Caco-2 (cell line): Measurements from ENCODE around the gene SIRT6. TPM values are rescaled to one million over a fixed set of nuclear protein-coding genes. Genes with fewer than 3 reads are reported as not detected.
A peak's percentile ranks its signal among the peaks of the same experiment; 100 is the strongest.

Experiments used
- BruUV-seq: library from RNA; stranded (reverse); fragments of 400-500 nt; replicated peaks from 2 replicates; lab custom pipeline; 2021; lab: Mats Ljungman, UMichigan
- CTCF ChIA-PET: fragments of 300-600 bp; sonication (Branson Sonifier 250); formaldehyde crosslinking; loops from one replicate; lab custom pipeline; 2022; ENCODE audit warnings: antibody characterized with exemption; lab: Charles Lee
- POLR2A ChIA-PET: fragments of 300-600 bp; sonication (Branson Sonifier 250); formaldehyde crosslinking; loops from one replicate; lab custom pipeline; 2022; ENCODE audit warnings: antibody characterized with exemption; lab: Charles Lee
- DNase-seq, 2 experiments: peaks; one replicate each; pipeline versions ENCODE4 v3.0.0 to v3.0.0-alpha.2; 2020 to 2022
- H3K27me3 ChIP-seq: replicated peaks from 2 replicates; pipeline ENCODE4 v1.6.0; 2011; ENCODE audit warnings: low read length; ENCODE audit not compliant: control insufficient read depth, insufficient read depth
- H3K36me3 ChIP-seq: 2 replicates; pipeline ENCODE4 v1.5.1; 2011; ENCODE audit warnings: low read length; ENCODE audit not compliant: control insufficient read depth, insufficient read depth
- H3K4me1 ChIP-seq: fragments of 250-450 bp; sonication (Bioruptor Pico); 2 replicates; pipeline ENCODE4 v1.5.1; 2020; ENCODE audit warnings: mild to moderate bottlenecking
- H3K4me3 ChIP-seq: 2 replicates; pipeline ENCODE4 v1.5.1; 2011; ENCODE audit warnings: low read depth, mild to moderate bottlenecking, control low read depth, low read length
- H3K9me3 ChIP-seq: fragments of 250-450 bp; sonication (Bioruptor Pico); 2 replicates; pipeline ENCODE4 v1.5.1; 2020; ENCODE audit warnings: mild to moderate bottlenecking, moderate library complexity
- H3K27ac Mint-ChIP-seq: one replicate; pipeline ENCODE4 v1.8.0; 2022; ENCODE audit warnings: mixed read lengths; ENCODE audit not compliant: unreplicated experiment
- H3K27me3 Mint-ChIP-seq: one replicate; pipeline ENCODE4 v1.8.0; 2022; ENCODE audit warnings: mixed read lengths; ENCODE audit not compliant: insufficient read depth, unreplicated experiment
- H3K36me3 Mint-ChIP-seq: one replicate; pipeline ENCODE4 v1.8.0; 2022; ENCODE audit warnings: mild to moderate bottlenecking, mixed read lengths; ENCODE audit not compliant: insufficient read depth, unreplicated experiment
- H3K4me1 Mint-ChIP-seq: one replicate; pipeline ENCODE4 v1.8.0; 2022; ENCODE audit warnings: low read depth, mixed read lengths; ENCODE audit not compliant: unreplicated experiment
- H3K4me3 Mint-ChIP-seq: one replicate; pipeline ENCODE4 v1.8.0; 2022; ENCODE audit warnings: mild to moderate bottlenecking, moderate library complexity, mixed read lengths; ENCODE audit not compliant: unreplicated experiment
- H3K9me3 Mint-ChIP-seq: one replicate; pipeline ENCODE4 v1.8.0; 2022; ENCODE audit warnings: mixed read lengths; ENCODE audit not compliant: unreplicated experiment
- CTCF ChIP-seq, 2 experiments: fragments of 200-600 bp in 1 of 2; IDR thresholded peaks; 1 replicate in 1 of 2; 2 replicates in 1 of 2; pipeline versions ENCODE4 v1.5.1 to v1.8.0; 2011 to 2022; ENCODE audit warnings: antibody characterized with exemption in 1 of 2, control low read depth in 1 of 2, inconsistent platforms in 1 of 2, low read depth in 1 of 2, low read length in 1 of 2, mild to moderate bottlenecking in 1 of 2, moderate library complexity in 1 of 2; ENCODE audit not compliant: insufficient read depth in 1 of 2, severe bottlenecking in 1 of 2, unreplicated experiment in 1 of 2
- intact Hi-C: fragments of 100-400 bp; cut with micrococcal nuclease; formaldehyde crosslinking; loops from one replicate; pipeline ENCODE4 v1.10.0; 2022; ENCODE audit not compliant: unreplicated experiment
- total RNA-seq: library from RNA; stranded (reverse); gene quantifications from 2 replicates; pipeline ENCODE4 v1.2.3, GENCODE V29; 2022

The SIRT6 gene
- total RNA-seq, 1 experiment from 2014 or later = 18.2 TPM

GRCh38 chr19:4213116-4213515 lies 30.8 kb upstream of the SIRT6 start:
- H3K27me3 Mint-ChIP-seq = no peaks in the 10 kb centered on the region
- no peaks in the 10 kb centered on the region for H3K9me3 Mint-ChIP-seq
- Histone ChIP-seq H3K9me3 (peaks cover 5% of the 10 kb centered on the region; the same call in 1 of the 2 replicates), H3K27me3 (no peaks in the 10 kb centered on the region; the same call in 1 of the 2 replicates), H3K36me3 (no peaks in the 10 kb centered on the region), H3K4me3 (no peak overlapping the region), H3K4me1 (no peaks in the 10 kb centered on the region)
- H3K27ac Mint-ChIP-seq = no peak overlapping the region
- no peak for DNase-seq
- ChIA-PET CTCF (interaction anchor here (0.7 kb wide), 2 partner anchors 47 to 93 kb away, joined by 3 to 4 read pairs; no protein-coding TSS in a partner anchor), POLR2A (no interaction called here)
- no peak overlapping the region for H3K4me3 Mint-ChIP-seq
- intact Hi-C loops = no loop called here
- no TSS peak for BruUV-seq
- TF ChIP-seq CTCF (IDR thresholded peaks at IDR 0.05; ENCODE audit: insufficient read depth in 1 of 2, low read depth in 1 of 2, low read length in 1 of 2, severe bottlenecking in 1 of 2, unreplicated experiment in 1 of 2) = no peak
- no peaks in the 10 kb centered on the region for H3K36me3 Mint-ChIP-seq
- peaks cover 6% of the 10 kb centered on the region for H3K4me1 Mint-ChIP-seq

GRCh38 chr19:4210166-4210731 lies 27.9 kb upstream of the SIRT6 start:
- Mint-ChIP-seq H3K4me3 (no peak overlapping the region), H3K27ac (no peak overlapping the region), H3K36me3 (no peaks in the 10 kb centered on the region), H3K27me3 (no peaks in the 10 kb centered on the region), H3K9me3 (no peaks in the 10 kb centered on the region), H3K4me1 (peaks cover 6% of the 10 kb centered on the region)
- no peaks in the 10 kb centered on the region for H3K36me3 ChIP-seq
- BruUV-seq = no TSS peak
- TF ChIP-seq CTCF (IDR thresholded peaks at IDR 0.05; ENCODE audit: insufficient read depth in 1 of 2, low read depth in 1 of 2, low read length in 1 of 2, severe bottlenecking in 1 of 2, unreplicated experiment in 1 of 2) = no peak
- ChIA-PET POLR2A (no interaction called here), CTCF (no interaction called here)
- no peak overlapping the region for H3K4me3 ChIP-seq
- no peak for DNase-seq
- no peaks in the 10 kb centered on the region for H3K4me1 ChIP-seq
- intact Hi-C loops = no loop called here
- H3K9me3 ChIP-seq = no peaks in the 10 kb centered on the region
- H3K27me3 ChIP-seq = no peaks in the 10 kb centered on the region; the same call in 1 of the 2 replicates

GRCh38 chr19:4208385-4209094 lies 26.2 kb upstream of the SIRT6 start:
- no TSS peak for BruUV-seq
- no peak overlapping the region for H3K4me3 ChIP-seq
- H3K36me3 Mint-ChIP-seq = no peaks in the 10 kb centered on the region
- H3K4me3 Mint-ChIP-seq = no peak overlapping the region
- no peaks in the 10 kb centered on the region for H3K9me3 Mint-ChIP-seq
- intact Hi-C loops = no loop called here
- peak; percentile 26 to 56 for TF ChIP-seq CTCF (IDR thresholded peaks at IDR 0.05; ENCODE audit: insufficient read depth in 1 of 2, low read depth in 1 of 2, low read length in 1 of 2, severe bottlenecking in 1 of 2, unreplicated experiment in 1 of 2)
- no peaks in the 10 kb centered on the region for H3K27me3 ChIP-seq
- CTCF ChIA-PET = interaction anchor here (0.5 to 1.0 kb wide), 9 partner anchors 24 to 464 kb away, joined by 3 to 7 read pairs (median 4); no protein-coding TSS in a partner anchor
- H3K27ac Mint-ChIP-seq = peak overlapping the region; percentile 32
- no peaks in the 10 kb centered on the region for H3K4me1 ChIP-seq
- H3K9me3 ChIP-seq = no peaks in the 10 kb centered on the region
- H3K4me1 Mint-ChIP-seq = peaks cover 6% of the 10 kb centered on the region
- no peaks in the 10 kb centered on the region for H3K36me3 ChIP-seq
- DNase-seq = peak in 1 of 2 experiments; percentile 62
- POLR2A ChIA-PET = interaction anchor here (0.6 to 0.7 kb wide), 2 partner anchors 122 to 506 kb away, joined by 8 to 15 read pairs; no protein-coding TSS in a partner anchor
- H3K27me3 Mint-ChIP-seq = no peaks in the 10 kb centered on the region
